ENCODE data around the gene EML2. TPM values are rescaled to one million over a fixed set of nuclear protein-coding genes. Genes with fewer than 3 reads are reported as not detected.

EML2 gene
- total and polyA plus RNA-seq, 2 of the 4 experiments (the other 2 are of a cell fraction) = 11.8 to 25.3 TPM

DNA sequence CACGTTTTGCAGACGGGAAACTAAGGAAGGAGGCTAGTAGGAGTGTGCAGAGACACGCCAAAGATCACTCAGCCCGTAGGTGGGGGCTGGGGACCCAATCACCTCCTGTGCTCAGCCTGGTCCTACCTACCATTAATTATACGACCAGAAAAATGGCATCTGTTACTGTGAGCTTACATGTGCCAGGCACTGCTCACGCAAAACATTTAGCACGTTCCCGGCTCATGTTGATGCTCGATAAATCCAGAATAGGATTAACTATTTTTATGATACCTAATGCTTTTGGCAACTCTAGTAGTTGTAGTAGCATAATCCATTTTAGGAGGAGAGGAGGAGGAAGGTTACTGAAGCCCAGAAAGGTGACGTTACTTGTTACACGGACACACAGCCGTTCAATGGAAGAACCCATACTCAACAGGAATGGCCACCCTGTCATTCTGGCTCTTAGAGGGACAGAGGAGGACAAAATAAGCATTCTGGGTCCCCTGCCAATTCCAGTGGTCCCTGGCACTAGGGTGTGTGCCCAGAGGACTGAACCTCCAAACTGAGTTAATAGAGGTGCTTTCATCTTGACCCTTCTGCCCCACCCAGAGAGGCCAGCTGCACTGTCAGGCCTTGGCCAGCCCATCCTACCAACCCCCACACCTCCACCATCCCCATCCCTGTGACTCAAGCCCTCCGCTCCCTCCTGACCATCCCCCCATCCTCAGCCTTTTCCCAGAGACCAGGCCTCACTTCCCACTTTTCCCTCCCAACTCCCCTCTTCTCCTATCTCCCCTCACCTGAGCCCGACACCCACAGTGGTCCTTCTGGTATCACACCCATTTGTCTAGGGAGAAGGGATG, 5.0 kb upstream of the EML2 start:
- ChIA-PET CTCF (interaction anchor here (0.6 kb wide), 1 partner anchor 14 kb away, joined by 3 read pairs; no protein-coding TSS in a partner anchor), POLR2A (ENCODE audit: unreplicated experiment) (no interaction called here)
- DNase-seq = no peak
- Histone ChIP-seq H3K9me1 (ENCODE audit: insufficient read depth, low read length) (no peaks in the 10 kb centered on the region), H4K8ac (ENCODE audit: low read depth in 2 of 2, low read length in 2 of 2) (no peak overlapping the region), H4K20me1 (ENCODE audit: insufficient read depth, low read length) (peaks cover 3% of the 10 kb centered on the region; the same call in 1 of the 2 replicates), H2BK20ac (ENCODE audit: low read depth, low read length) (no peak overlapping the region), H3K27me3 (ENCODE audit: control insufficient read depth, insufficient read depth, low read length) (no peaks in the 10 kb centered on the region), H3K18ac (ENCODE audit: low read depth, low read length) (no peak overlapping the region), H2AK9ac (replicated peaks; ENCODE audit: low read depth, low read length, poor library complexity) (no peak overlapping the region), H3K27ac (ENCODE audit: insufficient read depth, low read length) (no peak overlapping the region), H3K36me3 (ENCODE audit: control insufficient read depth, insufficient read depth, low read length) (no peaks in the 10 kb centered on the region), H3K56ac (ENCODE audit: extremely low read depth, insufficient read depth, low read length) (no peak overlapping the region), H3K4me2 (ENCODE audit: low read depth, low read length) (no peak overlapping the region), H2AFZ (replicated peaks; ENCODE audit: low read length, poor library complexity) (peak overlapping the region; percentile 69), H3K23ac (ENCODE audit: low read depth, low read length) (no peak overlapping the region), H3K4me1 (ENCODE audit: control insufficient read depth, insufficient read depth, low read length) (peaks cover 10% of the 10 kb centered on the region), H2BK15ac (ENCODE audit: low read depth, low read length) (no peak overlapping the region), H3K4me3 (ENCODE audit: insufficient read depth, low read depth, low read length) (no peak overlapping the region), H3K14ac (replicated peaks; ENCODE audit: low read depth, low read length) (no peak overlapping the region), H4K91ac (ENCODE audit: insufficient read depth, low read depth, low read length) (no peak overlapping the region), H3K9ac (ENCODE audit: low read depth, low read length) (no peak overlapping the region), H2AK5ac (ENCODE audit: low read depth, low read length) (0 out of 2 replicates have a peak overlapping the region, but pooled peaks have one; percentile 6), H2BK120ac (ENCODE audit: low read depth, low read length) (no peak overlapping the region), H3K79me1 (ENCODE audit: low read depth in 1 of 2, low read length in 2 of 2) (peaks cover 0 to 9% of the 10 kb centered on the region in 2 experiments; a peak in 2 of 4 replicates), H3K4ac (ENCODE audit: low read depth, low read length) (peak overlapping the region; percentile 27; the same call in 1 of the 2 replicates), H4K5ac (ENCODE audit: low read depth, low read length) (no peak overlapping the region), H3K9me3 (ENCODE audit: control insufficient read depth, insufficient read depth, low read length) (no peaks in the 10 kb centered on the region), H2BK5ac (ENCODE audit: low read depth, low read length, poor library complexity, severe bottlenecking) (no peak overlapping the region)
- 83% methylated on average over 1 of the region's 14 CpGs; no CpG with 5 or more reads in 1 of the 2 experiments for WGBS, 2 experiments (ENCODE audit: extremely low coverage in 2 of 2, insufficient read length in 1 of 2)
- dilution Hi-C loops (cut with HindIII; ENCODE audit: low sequenced_read_pairs, unreplicated experiment) = no loop called here
- in situ Hi-C loops (cut with MboI; ENCODE audit: low sequenced_read_pairs) = loop anchor here (10.0 kb wide), 1 partner anchor 119 kb away; no protein-coding TSS in a partner anchor
- BruUV-seq (replicated peaks) = no TSS peak
- intact Hi-C loops (cut with micrococcal nuclease) = loop anchor here (1.0 to 5.0 kb wide), 4 partner anchors 59 to 217 kb away; partner anchors contain the start of genes OPA3 and VASP
- ATAC-seq (ENCODE audit: low read depth) = no peak
- no peak for TF ChIP-seq CEBPB (IDR thresholded peaks at IDR 0.05; ENCODE audit: low read depth, low read length)
- no peak for TF ChIP-seq MAZ (IDR thresholded peaks at IDR 0.05; ENCODE audit: borderline replicate concordance, low read depth, low read length)
- TF ChIP-seq, protein P1, sequence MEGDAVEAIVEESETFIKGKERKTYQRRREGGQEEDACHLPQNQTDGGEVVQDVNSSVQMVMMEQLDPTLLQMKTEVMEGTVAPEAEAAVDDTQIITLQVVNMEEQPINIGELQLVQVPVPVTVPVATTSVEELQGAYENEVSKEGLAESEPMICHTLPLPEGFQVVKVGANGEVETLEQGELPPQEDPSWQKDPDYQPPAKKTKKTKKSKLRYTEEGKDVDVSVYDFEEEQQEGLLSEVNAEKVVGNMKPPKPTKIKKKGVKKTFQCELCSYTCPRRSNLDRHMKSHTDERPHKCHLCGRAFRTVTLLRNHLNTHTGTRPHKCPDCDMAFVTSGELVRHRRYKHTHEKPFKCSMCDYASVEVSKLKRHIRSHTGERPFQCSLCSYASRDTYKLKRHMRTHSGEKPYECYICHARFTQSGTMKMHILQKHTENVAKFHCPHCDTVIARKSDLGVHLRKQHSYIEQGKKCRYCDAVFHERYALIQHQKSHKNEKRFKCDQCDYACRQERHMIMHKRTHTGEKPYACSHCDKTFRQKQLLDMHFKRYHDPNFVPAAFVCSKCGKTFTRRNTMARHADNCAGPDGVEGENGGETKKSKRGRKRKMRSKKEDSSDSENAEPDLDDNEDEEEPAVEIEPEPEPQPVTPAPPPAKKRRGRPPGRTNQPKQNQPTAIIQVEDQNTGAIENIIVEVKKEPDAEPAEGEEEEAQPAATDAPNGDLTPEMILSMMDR (conservative IDR thresholded peaks at IDR 0.05; ENCODE audit: low read depth, low read length) = no peak
- TF ChIP-seq SMC3 (IDR thresholded peaks at IDR 0.05; ENCODE audit: low read depth, low read length) = no peak
- TF ChIP-seq POLR2A (IDR thresholded peaks at IDR 0.05; ENCODE audit: low read depth, low read length) = no peak
- TF ChIP-seq NFE2L2 (IDR thresholded peaks at IDR 0.05; ENCODE audit: low read depth, low read length) = no peak
- no peak for TF ChIP-seq RAD21 (IDR thresholded peaks at IDR 0.05; ENCODE audit: low read length)
- TF ChIP-seq CHD1 (IDR thresholded peaks at IDR 0.05; ENCODE audit: low read depth, low read length) = no peak
- TF ChIP-seq RFX5 (IDR thresholded peaks at IDR 0.05; ENCODE audit: low read depth, low read length) = no peak
- TF ChIP-seq USF2 (IDR thresholded peaks at IDR 0.05; ENCODE audit: low read depth, low read length) = no peak
- no peak for TF ChIP-seq MAFK (IDR thresholded peaks at IDR 0.05; ENCODE audit: low read depth, low read length)
- TF ChIP-seq BHLHE40 (IDR thresholded peaks at IDR 0.05; ENCODE audit: low read depth, low read length) = no peak
- no peak for TF ChIP-seq MXI1 (IDR thresholded peaks at IDR 0.05; ENCODE audit: borderline replicate concordance, low read depth, low read length)
- TF ChIP-seq, protein P2, sequence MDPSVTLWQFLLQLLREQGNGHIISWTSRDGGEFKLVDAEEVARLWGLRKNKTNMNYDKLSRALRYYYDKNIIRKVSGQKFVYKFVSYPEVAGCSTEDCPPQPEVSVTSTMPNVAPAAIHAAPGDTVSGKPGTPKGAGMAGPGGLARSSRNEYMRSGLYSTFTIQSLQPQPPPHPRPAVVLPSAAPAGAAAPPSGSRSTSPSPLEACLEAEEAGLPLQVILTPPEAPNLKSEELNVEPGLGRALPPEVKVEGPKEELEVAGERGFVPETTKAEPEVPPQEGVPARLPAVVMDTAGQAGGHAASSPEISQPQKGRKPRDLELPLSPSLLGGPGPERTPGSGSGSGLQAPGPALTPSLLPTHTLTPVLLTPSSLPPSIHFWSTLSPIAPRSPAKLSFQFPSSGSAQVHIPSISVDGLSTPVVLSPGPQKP (IDR thresholded peaks at IDR 0.05; ENCODE audit: borderline replicate concordance, low read depth, low read length) = no peak
